GM19438 (cell line): ENCODE measurements around the gene SWAP70.

ENCODE experiments used
- ATAC-seq: cut with Tn5 transposase; IDR thresholded peaks from one replicate; pipeline ENCODE4 v1.9.1; 2021; ENCODE audit warnings: low read depth; ENCODE audit not compliant: unreplicated experiment

Gene SWAP70

GRCh38 chr11:9771071-9771511 lies 107.2 kb downstream of the SWAP70 start:
- no peak for ATAC-seq

GRCh38 chr11:9772218-9772617 lies 108.3 kb downstream of the SWAP70 start:
- ATAC-seq = no peak

- ATAC-seq = no peak
These were observed 109.6 kb downstream of the SWAP70 start for GRCh38 chr11:9773524-9773923.

- no peak for ATAC-seq
These were observed 110.2 kb downstream of the SWAP70 start for GRCh38 chr11:9774109-9774508.

- ATAC-seq = no peak
These were observed 110.9 kb downstream of the SWAP70 start for GRCh38 chr11:9774591-9775397.

- no peak for ATAC-seq
These were observed 111.5 kb downstream of the SWAP70 start for GRCh38 chr11:9775398-9775779.

- no peak for ATAC-seq
These were observed 112.3 kb downstream of the SWAP70 start for GRCh38 chr11:9776203-9776602.

GRCh38 chr11:9777066-9777465 lies 113.2 kb downstream of the SWAP70 start:
- no peak for ATAC-seq

GRCh38 chr11:9777525-9777924 lies 113.6 kb downstream of the SWAP70 start:
- no peak for ATAC-seq

GRCh38 chr11:9780929-9781328 lies 117.1 kb downstream of the SWAP70 start:
- no peak for ATAC-seq

GRCh38 chr11:9783986-9784385 lies 120.1 kb downstream of the SWAP70 start:
- ATAC-seq = no peak

GRCh38 chr11:9784602-9785315 lies 120.9 kb downstream of the SWAP70 start:
- ATAC-seq = no peak

- no peak for ATAC-seq
These were observed 123.4 kb downstream of the SWAP70 start for GRCh38 chr11:9787260-9787659.

GRCh38 chr11:9787981-9788521 lies 124.2 kb downstream of the SWAP70 start:
- no peak for ATAC-seq

- no peak for ATAC-seq
These were observed 126.0 kb downstream of the SWAP70 start for GRCh38 chr11:9789910-9790309.

GRCh38 chr11:9790703-9791102 lies 126.8 kb downstream of the SWAP70 start:
- ATAC-seq = no peak

GRCh38 chr11:9796266-9796665 lies 132.4 kb downstream of the SWAP70 start:
- ATAC-seq = no peak

GRCh38 chr11:9796854-9797253 lies 133.0 kb downstream of the SWAP70 start:
- no peak for ATAC-seq

GRCh38 chr11:9797300-9797699 lies 133.4 kb downstream of the SWAP70 start:
- no peak for ATAC-seq

- ATAC-seq = no peak
These were observed 136.0 kb downstream of the SWAP70 start for GRCh38 chr11:9799886-9800285.

- ATAC-seq = no peak
These were observed 138.5 kb downstream of the SWAP70 start for GRCh38 chr11:9802291-9802861.
